Measurements from ENCODE around the gene AEBP1.

GRCh38 chr7:44086627-44087026 lies 17.5 kb upstream of the AEBP1 start:
- TF ChIP-seq POLR2A (IDR thresholded peaks at IDR 0.05) (no peak), CTCF (IDR thresholded peaks at IDR 0.05) (no peak)
